ENCODE measurements around the gene HRK. TPM values are rescaled to one million over a fixed set of nuclear protein-coding genes. Genes with fewer than 3 reads are reported as not detected.

HRK gene
- polyA plus RNA-seq, 3 donors, result 0.15 TPM; not detected in 2

- Histone ChIP-seq H3K36me3 (replicated peaks in 1 of 2; ENCODE audit: control insufficient read depth in 1 of 2, insufficient read depth in 2 of 2, low read length in 2 of 2) (no peaks in the 10 kb centered on the region), H3K4me3 (replicated peaks in 1 of 3; ENCODE audit: low read depth in 2 of 3, low read length in 3 of 3) (no peak overlapping the region), H3K4me2 (replicated peaks; ENCODE audit: extremely low read depth, low read length, poor library complexity, severe bottlenecking) (no peak overlapping the region), H3K27ac (ENCODE audit: low read depth in 1 of 2, low read length in 2 of 2) (no peak overlapping the region), H4K20me1 (ENCODE audit: insufficient read depth, low read length) (no peaks in the 10 kb centered on the region), H3K27me3 (ENCODE audit: control insufficient read depth in 2 of 2, insufficient read depth in 2 of 2, low read length in 2 of 2) (peaks cover 0 to 3% of the 10 kb centered on the region in 2 donors), H3K4me1 (ENCODE audit: control insufficient read depth in 1 of 2, insufficient read depth in 2 of 2, low read length in 2 of 2) (peaks cover 0 to 8% of the 10 kb centered on the region in 2 donors), H2AFZ (ENCODE audit: insufficient read depth, low read depth, low read length, poor library complexity, severe bottlenecking) (no peak overlapping the region), H3K9me3 (replicated peaks in 1 of 2; ENCODE audit: control insufficient read depth in 1 of 2, insufficient read depth in 1 of 2, low read length in 2 of 2) (no peaks in the 10 kb centered on the region), H3K9ac (ENCODE audit: insufficient read depth, low read length, poor library complexity, severe bottlenecking) (no peak overlapping the region), H3K79me2 (ENCODE audit: insufficient read depth, low read length) (no peaks in the 10 kb centered on the region)
- H3K4me1 Mint-ChIP-seq, result peaks cover 8% of the 10 kb centered on the region
- DNase-seq, result no peak
- peaks cover 6 to 19% (median 11%) of the 10 kb centered on the region in 3 donors for H3K27me3 Mint-ChIP-seq (ENCODE audit: low read depth in 3 of 3)
- no peak overlapping the region for H3K27ac Mint-ChIP-seq
- H3K4me3 Mint-ChIP-seq, result no peak overlapping the region
- no peaks in the 10 kb centered on the region for H3K36me3 Mint-ChIP-seq
- peaks cover 0 to 6% (median 0%) of the 10 kb centered on the region in 7 donors for H3K9me3 Mint-ChIP-seq
- no CpG with 5 or more reads among the region's 4 CpGs for WGBS (ENCODE audit: insufficient coverage)
- no peak for TF ChIP-seq CTCF (IDR thresholded peaks at IDR 0.05)
- intact Hi-C loops (cut with micrococcal nuclease), result no loop called here
Observed at GRCh38 chr12:116862167-116862566, 19.1 kb downstream of the HRK start.

GRCh38 chr12:116861320-116861719 lies 19.9 kb downstream of the HRK start:
- no peak overlapping the region for H3K4me3 Mint-ChIP-seq
- H3K79me2 ChIP-seq (ENCODE audit: insufficient read depth, low read length), result no peaks in the 10 kb centered on the region
- DNase-seq, result peak in 1 of 3 donors; percentile 15

More at GRCh38 chr12:116861320-116861719, 19.9 kb downstream of the HRK start:
- Histone ChIP-seq H3K27me3 (ENCODE audit: control insufficient read depth in 2 of 2, insufficient read depth in 2 of 2, low read length in 2 of 2) (peaks cover 0 to 3% of the 10 kb centered on the region in 2 donors), H3K9me3 (replicated peaks in 1 of 2; ENCODE audit: control insufficient read depth in 1 of 2, insufficient read depth in 1 of 2, low read length in 2 of 2) (no peaks in the 10 kb centered on the region), H3K4me2 (replicated peaks; ENCODE audit: extremely low read depth, low read length, poor library complexity, severe bottlenecking) (no peak overlapping the region), H3K36me3 (replicated peaks in 1 of 2; ENCODE audit: control insufficient read depth in 1 of 2, insufficient read depth in 2 of 2, low read length in 2 of 2) (no peaks in the 10 kb centered on the region), H4K20me1 (ENCODE audit: insufficient read depth, low read length) (no peaks in the 10 kb centered on the region), H2AFZ (ENCODE audit: insufficient read depth, low read depth, low read length, poor library complexity, severe bottlenecking) (no peak overlapping the region), H3K27ac (ENCODE audit: low read depth in 1 of 2, low read length in 2 of 2) (no peak overlapping the region), H3K4me3 (replicated peaks in 1 of 3; ENCODE audit: low read depth in 2 of 3, low read length in 3 of 3) (no peak overlapping the region), H3K4me1 (ENCODE audit: control insufficient read depth in 1 of 2, insufficient read depth in 2 of 2, low read length in 2 of 2) (peaks cover 0 to 8% of the 10 kb centered on the region in 2 donors), H3K9ac (ENCODE audit: insufficient read depth, low read length, poor library complexity, severe bottlenecking) (no peak overlapping the region)
- Mint-ChIP-seq H3K9me3 (peaks cover 0 to 6% (median 0%) of the 10 kb centered on the region in 7 donors), H3K27me3 (ENCODE audit: low read depth in 3 of 3) (peaks cover 6 to 19% (median 10%) of the 10 kb centered on the region in 3 donors), H3K36me3 (no peaks in the 10 kb centered on the region), H3K27ac (no peak overlapping the region), H3K4me1 (peaks cover 8% of the 10 kb centered on the region)
- intact Hi-C loops (cut with micrococcal nuclease), result no loop called here
- no peak for TF ChIP-seq CTCF (IDR thresholded peaks at IDR 0.05)
- 35% methylated on average over 4 of the region's 12 CpGs for WGBS (ENCODE audit: insufficient coverage)
